Type B pancreatic cell (in vitro differentiated cells): ENCODE data around the gene LMNTD2. TPM values are rescaled to one million over a fixed set of nuclear protein-coding genes. Genes with fewer than 3 reads are reported as not detected.
A peak's percentile ranks its signal among the peaks of the same experiment; 100 is the strongest.

ENCODE experiments used
- DNase-seq: peaks from one replicate; pipeline ENCODE4 v3.0.0; 2021; ENCODE audit warnings: mixed read lengths; ENCODE audit not compliant: unreplicated experiment; ENCODE audit errors: extremely low spot score
- H3K27ac Mint-ChIP-seq: 2 replicates; pipeline ENCODE4 v1.8.0; 2021; ENCODE audit warnings: mild to moderate bottlenecking, mixed read lengths
- H3K27me3 Mint-ChIP-seq: 2 replicates; pipeline ENCODE4 v1.8.0; 2021; ENCODE audit warnings: mixed read lengths
- H3K36me3 Mint-ChIP-seq: 2 replicates; pipeline ENCODE4 v1.8.0; 2021; ENCODE audit warnings: mixed read lengths
- H3K4me1 Mint-ChIP-seq: one replicate; pipeline ENCODE4 v1.8.0; 2021; ENCODE audit warnings: mixed read lengths; ENCODE audit not compliant: unreplicated experiment
- H3K4me3 Mint-ChIP-seq: 2 replicates; pipeline ENCODE4 v1.8.0; 2021; ENCODE audit warnings: mild to moderate bottlenecking, mixed read lengths
- H3K9me3 Mint-ChIP-seq: 2 replicates; pipeline ENCODE4 v1.8.0; 2021; ENCODE audit warnings: mixed read lengths
- CTCF ChIP-seq: fragments of 200-600 bp; sonication (generic); conservative IDR thresholded peaks from 2 replicates; pipeline ENCODE4 v1.5.0; 2021; ENCODE audit warnings: antibody characterized with exemption, mild to moderate bottlenecking
- total RNA-seq: library from RNA; stranded (reverse); gene quantifications from 2 replicates; pipeline ENCODE4 v1.2.1, GENCODE V29; 2021; ENCODE audit warnings: low replicate concordance

LMNTD2 gene
- total RNA-seq, 1 donor from 2014 or later: 6.7 TPM

DNA sequence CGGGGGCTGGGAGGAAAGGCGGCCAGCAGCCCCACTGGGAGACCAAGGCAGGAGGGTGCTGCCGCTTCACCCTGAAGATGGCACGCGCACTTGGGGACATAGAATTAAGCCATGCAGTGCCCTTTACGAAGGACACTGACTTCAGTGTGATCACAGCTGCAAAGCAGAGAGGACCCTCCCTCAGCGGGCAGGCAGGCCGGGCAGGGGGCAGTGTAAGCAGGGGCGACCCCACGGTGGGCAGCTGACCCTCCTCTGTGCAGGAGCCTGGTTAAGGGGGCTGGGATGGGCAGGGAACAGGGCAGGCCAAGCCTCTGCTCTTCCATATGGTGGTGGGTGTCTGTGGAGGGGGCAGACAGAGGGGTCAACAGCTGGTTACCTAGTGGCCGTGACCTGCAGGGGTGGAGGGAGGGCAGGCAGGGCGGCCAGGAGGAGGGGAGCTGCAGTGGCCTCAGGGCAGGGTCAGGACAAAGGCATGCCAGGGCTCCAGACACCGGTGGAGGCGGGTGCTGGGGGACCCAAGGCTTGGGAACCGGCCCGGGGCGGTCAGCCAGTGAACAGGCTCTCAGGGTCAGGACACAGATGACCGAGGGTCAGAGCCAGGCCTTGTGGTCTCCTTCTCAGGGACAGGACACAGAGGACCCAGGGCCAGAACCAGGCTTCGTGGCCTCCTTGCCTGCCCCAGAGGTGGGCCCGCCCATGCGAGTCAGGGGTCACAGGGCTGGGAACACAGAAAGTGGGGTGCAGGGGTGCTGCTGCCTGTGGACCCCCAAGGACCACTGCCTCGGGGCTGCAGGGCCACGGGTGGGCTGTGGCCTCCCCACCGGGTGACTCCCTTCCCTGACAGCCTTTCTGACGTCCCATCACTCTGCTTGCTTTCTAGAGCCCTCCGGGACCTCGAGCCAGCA, 7.2 kb downstream of the LMNTD2 start:
- no peak for DNase-seq
- Mint-ChIP-seq H3K27me3 (peaks cover 14% of the 10 kb centered on the region), H3K27ac (no peak overlapping the region), H3K9me3 (no peaks in the 10 kb centered on the region), H3K4me3 (peak overlapping the region; percentile 39), H3K36me3 (no peaks in the 10 kb centered on the region), H3K4me1 (no peaks in the 10 kb centered on the region)
- no peak for TF ChIP-seq CTCF

DNA sequence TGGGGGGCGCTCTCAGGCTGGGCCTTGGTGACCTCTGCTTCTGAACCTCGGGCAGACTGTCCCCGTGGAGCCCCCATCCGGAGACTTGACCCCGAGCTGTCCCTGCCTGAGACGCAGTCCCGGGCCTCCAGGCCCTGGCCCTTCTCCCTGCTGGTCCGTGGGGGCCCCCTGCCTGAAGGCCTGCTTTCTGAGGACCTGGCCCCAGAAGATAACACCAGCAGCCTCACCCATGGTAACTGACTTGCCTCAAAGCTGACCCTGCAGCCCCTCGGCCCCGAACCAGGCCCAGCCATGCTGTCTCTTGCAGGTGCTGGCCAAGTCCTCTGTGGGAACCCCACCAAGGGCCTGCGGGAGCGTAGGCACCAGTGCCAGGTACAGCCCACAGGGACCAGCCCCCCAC, 8.9 kb downstream of the LMNTD2 start:
- Mint-ChIP-seq H3K27me3 (peaks cover 4% of the 10 kb centered on the region), H3K27ac (no peak overlapping the region), H3K4me1 (no peaks in the 10 kb centered on the region), H3K9me3 (no peaks in the 10 kb centered on the region), H3K4me3 (no peak overlapping the region), H3K36me3 (no peaks in the 10 kb centered on the region)
- DNase-seq: no peak
- no peak for TF ChIP-seq CTCF

DNA sequence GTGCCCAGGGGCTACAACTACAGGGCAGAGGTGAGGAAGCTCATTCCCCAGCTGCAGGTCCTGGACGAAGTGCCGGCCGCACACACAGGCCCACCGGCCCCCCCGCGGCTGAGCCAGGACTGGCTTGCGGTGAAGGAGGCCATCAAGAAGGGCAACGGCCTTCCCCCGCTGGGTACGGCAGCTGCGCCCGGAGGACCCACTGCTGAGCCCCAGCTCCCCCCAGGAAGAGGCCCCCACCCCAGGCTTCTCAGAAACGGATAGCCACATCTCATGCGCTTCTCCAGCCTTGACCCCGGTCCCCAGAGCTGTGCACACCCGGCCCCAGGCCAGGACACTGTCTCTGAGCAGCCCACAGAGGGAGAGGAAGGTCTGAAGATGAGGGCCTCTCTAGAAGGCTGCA, 9.4 kb downstream of the LMNTD2 start:
- no peak overlapping the region for H3K4me3 Mint-ChIP-seq
- no peak for DNase-seq
- TF ChIP-seq CTCF: no peak
- no peaks in the 10 kb centered on the region for H3K36me3 Mint-ChIP-seq
- no peaks in the 10 kb centered on the region for H3K9me3 Mint-ChIP-seq
- no peak overlapping the region for H3K27ac Mint-ChIP-seq
- H3K27me3 Mint-ChIP-seq: no peaks in the 10 kb centered on the region
- no peaks in the 10 kb centered on the region for H3K4me1 Mint-ChIP-seq

DNA sequence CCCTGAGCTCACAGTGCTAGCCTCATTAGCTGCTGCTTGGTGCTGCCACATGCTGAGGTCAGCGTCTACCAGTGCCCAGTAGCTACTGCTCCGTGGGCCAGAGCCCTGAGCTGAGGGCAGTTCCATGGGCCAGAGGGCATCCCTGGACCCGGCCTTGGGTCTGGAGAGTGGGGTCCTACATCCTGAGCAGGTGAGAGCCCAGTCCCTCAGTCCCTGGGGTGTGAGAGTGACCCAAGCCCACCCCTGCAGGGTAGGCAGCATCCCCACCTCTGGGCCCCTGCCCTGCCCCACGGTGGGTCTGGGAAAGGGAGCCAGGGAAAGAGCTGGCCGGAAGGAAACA, 9.8 kb downstream of the LMNTD2 start:
- DNase-seq: no peak
- H3K36me3 Mint-ChIP-seq: no peaks in the 10 kb centered on the region
- no peaks in the 10 kb centered on the region for H3K27me3 Mint-ChIP-seq
- H3K4me1 Mint-ChIP-seq: no peaks in the 10 kb centered on the region
- no peak overlapping the region for H3K27ac Mint-ChIP-seq
- no peak for TF ChIP-seq CTCF
- no peaks in the 10 kb centered on the region for H3K9me3 Mint-ChIP-seq
- H3K4me3 Mint-ChIP-seq: no peak overlapping the region

GRCh38 chr11:550021-550745, 10.4 kb downstream of the LMNTD2 start:
- no peaks in the 10 kb centered on the region for H3K9me3 Mint-ChIP-seq
- no peaks in the 10 kb centered on the region for H3K36me3 Mint-ChIP-seq
- TF ChIP-seq CTCF: no peak
- H3K4me3 Mint-ChIP-seq: no peak overlapping the region
- H3K4me1 Mint-ChIP-seq: no peaks in the 10 kb centered on the region
- H3K27ac Mint-ChIP-seq: no peak overlapping the region
- DNase-seq: no peak
- no peaks in the 10 kb centered on the region for H3K27me3 Mint-ChIP-seq
